HL-60 (cell line): ENCODE data around the gene P2RY11.

Source experiments
- DNase-seq, 2 experiments: peaks; one replicate each; pipeline ENCODE4 v3.0.0-alpha.2; 2010 to 2020; ENCODE audit warnings: low read depth in 1 of 2, low spot score in 1 of 2
- H3K27ac ChIP-seq: fragments of 250-450 bp; sonication (Bioruptor Pico); replicated peaks from 2 replicates; pipeline ENCODE4 v1.5.1; 2020; ENCODE audit warnings: mild to moderate bottlenecking, moderate library complexity
- H3K27me3 ChIP-seq: fragments of 250-450 bp; sonication (Bioruptor Pico); 2 replicates; pipeline ENCODE4 v1.5.1; 2021; ENCODE audit warnings: mild to moderate bottlenecking, moderate library complexity; ENCODE audit not compliant: insufficient read depth, poor library complexity, severe bottlenecking
- H3K4me3 ChIP-seq: replicated peaks from 2 replicates; pipeline ENCODE4 v1.5.1; 2011; ENCODE audit warnings: mild to moderate bottlenecking, control low read depth, low read length; ENCODE audit not compliant: insufficient read depth
- CTCF ChIP-seq: IDR thresholded peaks from one replicate; pipeline ENCODE4 v1.5.1; 2011; ENCODE audit warnings: low read length, control low read depth, inconsistent platforms; ENCODE audit not compliant: insufficient read depth
- GABPA ChIP-seq: IDR thresholded peaks from 2 replicates; pipeline ENCODE4 v1.6.1; 2012; ENCODE audit warnings: low read depth
- POLR2AphosphoS5 ChIP-seq: IDR thresholded peaks from 2 replicates; pipeline ENCODE4 v1.6.1; 2012; ENCODE audit warnings: low read depth
- SPI1 ChIP-seq: IDR thresholded peaks from 2 replicates; pipeline ENCODE4 v1.6.1; 2012; ENCODE audit warnings: low read depth, mild to moderate bottlenecking, borderline replicate concordance
- TF ChIP-seq, protein P1 (sequence below): IDR thresholded peaks from 2 replicates; pipeline ENCODE4 v1.6.1; 2012; ENCODE audit warnings: low read depth; ENCODE audit not compliant: insufficient replicate concordance

P2RY11 gene

GRCh38 chr19:10146142-10146541 is 34.6 kb downstream of the P2RY11 start:
- DNase-seq = no peak
- TF ChIP-seq POLR2AphosphoS5 (no peak), GABPA (no peak), CTCF (no peak), SPI1 (no peak)
- TF ChIP-seq, protein P1, sequence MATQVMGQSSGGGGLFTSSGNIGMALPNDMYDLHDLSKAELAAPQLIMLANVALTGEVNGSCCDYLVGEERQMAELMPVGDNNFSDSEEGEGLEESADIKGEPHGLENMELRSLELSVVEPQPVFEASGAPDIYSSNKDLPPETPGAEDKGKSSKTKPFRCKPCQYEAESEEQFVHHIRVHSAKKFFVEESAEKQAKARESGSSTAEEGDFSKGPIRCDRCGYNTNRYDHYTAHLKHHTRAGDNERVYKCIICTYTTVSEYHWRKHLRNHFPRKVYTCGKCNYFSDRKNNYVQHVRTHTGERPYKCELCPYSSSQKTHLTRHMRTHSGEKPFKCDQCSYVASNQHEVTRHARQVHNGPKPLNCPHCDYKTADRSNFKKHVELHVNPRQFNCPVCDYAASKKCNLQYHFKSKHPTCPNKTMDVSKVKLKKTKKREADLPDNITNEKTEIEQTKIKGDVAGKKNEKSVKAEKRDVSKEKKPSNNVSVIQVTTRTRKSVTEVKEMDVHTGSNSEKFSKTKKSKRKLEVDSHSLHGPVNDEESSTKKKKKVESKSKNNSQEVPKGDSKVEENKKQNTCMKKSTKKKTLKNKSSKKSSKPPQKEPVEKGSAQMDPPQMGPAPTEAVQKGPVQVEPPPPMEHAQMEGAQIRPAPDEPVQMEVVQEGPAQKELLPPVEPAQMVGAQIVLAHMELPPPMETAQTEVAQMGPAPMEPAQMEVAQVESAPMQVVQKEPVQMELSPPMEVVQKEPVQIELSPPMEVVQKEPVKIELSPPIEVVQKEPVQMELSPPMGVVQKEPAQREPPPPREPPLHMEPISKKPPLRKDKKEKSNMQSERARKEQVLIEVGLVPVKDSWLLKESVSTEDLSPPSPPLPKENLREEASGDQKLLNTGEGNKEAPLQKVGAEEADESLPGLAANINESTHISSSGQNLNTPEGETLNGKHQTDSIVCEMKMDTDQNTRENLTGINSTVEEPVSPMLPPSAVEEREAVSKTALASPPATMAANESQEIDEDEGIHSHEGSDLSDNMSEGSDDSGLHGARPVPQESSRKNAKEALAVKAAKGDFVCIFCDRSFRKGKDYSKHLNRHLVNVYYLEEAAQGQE = no peak
- Histone ChIP-seq H3K27ac (no peak overlapping the region), H3K27me3 (no peaks in the 10 kb centered on the region), H3K4me3 (no peak overlapping the region)

- no peak overlapping the region for H3K27ac ChIP-seq
- no peak overlapping the region for H3K4me3 ChIP-seq
- TF ChIP-seq, protein P1 = no peak
- TF ChIP-seq SPI1 (no peak), CTCF (no peak), GABPA (no peak), POLR2AphosphoS5 (no peak)
- no peaks in the 10 kb centered on the region for H3K27me3 ChIP-seq
- no peak for DNase-seq
Observed at GRCh38 chr19:10149427-10149826, 37.9 kb downstream of the P2RY11 start.

DNA sequence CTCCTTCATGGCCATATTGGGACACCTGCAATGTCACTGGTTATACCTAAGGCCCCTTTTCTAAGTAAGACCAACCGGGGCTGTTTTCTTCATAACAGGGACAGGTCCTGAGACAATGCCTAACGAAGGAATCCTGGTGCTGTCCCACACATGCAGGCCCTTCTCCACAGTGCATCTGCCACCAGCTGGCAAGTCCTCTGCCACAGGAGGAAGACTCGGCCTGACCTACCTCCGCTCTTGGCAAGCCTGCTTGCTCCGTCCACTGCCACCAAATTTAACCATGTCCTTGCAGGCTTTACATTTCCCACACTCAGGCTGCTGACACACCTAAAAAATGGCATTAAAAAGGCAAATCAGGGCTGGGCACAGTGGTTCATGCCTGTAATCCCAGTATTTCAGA is 40.0 kb downstream of the P2RY11 start:
- DNase-seq = no peak
- TF ChIP-seq GABPA (no peak), CTCF (no peak), SPI1 (no peak), POLR2AphosphoS5 (no peak)
- TF ChIP-seq, protein P1 = no peak
- Histone ChIP-seq H3K4me3 (no peak overlapping the region), H3K27ac (no peak overlapping the region), H3K27me3 (no peaks in the 10 kb centered on the region)
